AG10803 (cell line): ENCODE data around the gene LIN28B.

Experiments used
- DNase-seq: peaks from one replicate; pipeline ENCODE4 v3.0.0; 2010; ENCODE audit warnings: low read depth
- H3K4me3 ChIP-seq: 2 replicates; pipeline ENCODE4 v1.5.1; 2011; ENCODE audit warnings: mild to moderate bottlenecking, low read length, control low read depth
- TF ChIP-seq, protein P1 (sequence below): conservative IDR thresholded peaks from 2 replicates; pipeline ENCODE4 v1.5.1; 2011; ENCODE audit warnings: mild to moderate bottlenecking, low read length, control low read depth, inconsistent platforms

LIN28B gene

DNA sequence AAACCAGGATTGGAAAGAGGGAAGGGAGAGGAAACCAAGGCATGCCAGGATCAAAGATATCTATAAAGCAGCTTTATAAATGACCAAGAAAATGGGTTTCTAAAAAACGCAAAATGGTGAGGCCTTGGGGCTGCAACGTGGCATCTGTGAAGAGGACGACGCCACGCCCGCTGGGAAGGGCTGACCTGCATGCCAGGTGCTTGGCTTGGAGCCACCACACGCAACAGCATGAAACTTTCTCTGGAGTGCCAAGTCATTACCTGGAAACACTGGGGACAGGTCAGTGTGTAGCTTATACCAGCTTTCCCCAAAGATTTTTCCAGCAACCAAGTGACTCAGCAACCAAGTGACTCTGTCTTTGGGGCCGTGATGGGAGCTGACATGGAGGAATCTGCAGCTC, 140.4 kb downstream of the LIN28B start:
- no peak overlapping the region for H3K4me3 ChIP-seq
- TF ChIP-seq, protein P1, sequence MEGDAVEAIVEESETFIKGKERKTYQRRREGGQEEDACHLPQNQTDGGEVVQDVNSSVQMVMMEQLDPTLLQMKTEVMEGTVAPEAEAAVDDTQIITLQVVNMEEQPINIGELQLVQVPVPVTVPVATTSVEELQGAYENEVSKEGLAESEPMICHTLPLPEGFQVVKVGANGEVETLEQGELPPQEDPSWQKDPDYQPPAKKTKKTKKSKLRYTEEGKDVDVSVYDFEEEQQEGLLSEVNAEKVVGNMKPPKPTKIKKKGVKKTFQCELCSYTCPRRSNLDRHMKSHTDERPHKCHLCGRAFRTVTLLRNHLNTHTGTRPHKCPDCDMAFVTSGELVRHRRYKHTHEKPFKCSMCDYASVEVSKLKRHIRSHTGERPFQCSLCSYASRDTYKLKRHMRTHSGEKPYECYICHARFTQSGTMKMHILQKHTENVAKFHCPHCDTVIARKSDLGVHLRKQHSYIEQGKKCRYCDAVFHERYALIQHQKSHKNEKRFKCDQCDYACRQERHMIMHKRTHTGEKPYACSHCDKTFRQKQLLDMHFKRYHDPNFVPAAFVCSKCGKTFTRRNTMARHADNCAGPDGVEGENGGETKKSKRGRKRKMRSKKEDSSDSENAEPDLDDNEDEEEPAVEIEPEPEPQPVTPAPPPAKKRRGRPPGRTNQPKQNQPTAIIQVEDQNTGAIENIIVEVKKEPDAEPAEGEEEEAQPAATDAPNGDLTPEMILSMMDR: no peak
- no peak for DNase-seq

DNA sequence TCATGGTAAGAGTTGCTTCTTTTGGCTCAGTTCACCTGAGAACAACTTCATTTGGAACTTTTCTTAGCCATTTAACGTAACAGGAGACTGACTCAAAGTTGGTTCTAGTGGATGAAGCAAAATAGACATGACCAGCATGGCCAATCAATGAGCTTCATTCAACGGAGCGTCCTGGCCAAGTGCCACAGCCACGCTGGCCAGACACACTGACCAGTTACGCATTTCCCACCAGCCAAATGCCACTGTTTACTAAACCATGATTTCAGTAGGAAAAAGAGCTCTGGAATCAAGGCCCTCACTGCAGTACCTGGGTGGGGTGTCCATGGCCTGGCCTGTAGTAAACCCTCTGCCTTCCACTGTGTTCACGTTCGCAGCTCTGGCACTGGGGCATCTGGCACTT, 142.5 kb downstream of the LIN28B start:
- TF ChIP-seq, protein P1: no peak
- H3K4me3 ChIP-seq: no peak overlapping the region
- DNase-seq: no peak

DNA sequence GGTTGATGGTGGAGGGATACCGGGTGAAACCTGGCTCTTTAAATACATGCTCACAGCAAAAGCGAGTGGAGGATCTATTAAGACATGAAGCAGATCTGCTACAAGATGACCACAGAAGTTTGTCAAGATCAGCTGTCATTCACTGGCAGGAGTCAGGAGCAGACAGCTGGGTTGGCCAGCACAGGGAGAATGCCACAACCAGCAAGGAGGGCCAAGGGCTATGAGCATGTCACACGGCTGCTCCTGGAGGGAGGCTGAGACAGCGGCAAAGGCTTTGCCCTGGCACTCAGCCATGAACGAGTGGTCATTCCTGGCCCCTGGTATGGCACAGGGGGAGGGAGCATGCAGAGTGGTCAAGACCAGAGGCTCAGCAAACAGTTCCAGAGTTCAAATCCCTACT, 145.3 kb downstream of the LIN28B start:
- H3K4me3 ChIP-seq: no peak overlapping the region
- DNase-seq: no peak
- TF ChIP-seq, protein P1: no peak

DNA sequence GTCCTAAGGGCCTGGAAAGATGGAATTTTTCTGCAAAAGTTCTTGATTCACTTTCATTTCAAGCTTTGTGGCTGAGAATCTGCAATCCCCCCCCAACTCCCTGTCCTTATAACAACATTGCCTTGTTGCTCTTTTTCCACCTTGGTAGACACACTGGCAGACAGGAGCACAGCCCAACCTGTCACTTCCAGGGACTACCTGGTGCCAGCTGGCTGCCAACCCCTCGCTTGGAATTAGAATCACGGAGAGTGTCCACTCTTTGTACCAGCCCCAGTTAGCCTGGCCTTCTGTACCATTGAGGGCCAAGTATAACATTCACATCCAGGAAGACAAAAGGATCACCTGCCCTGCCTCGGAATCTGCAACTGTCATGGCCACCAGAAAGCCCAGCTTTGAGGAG, 148.2 kb downstream of the LIN28B start:
- no peak overlapping the region for H3K4me3 ChIP-seq
- TF ChIP-seq, protein P1: no peak
- DNase-seq: no peak

DNA sequence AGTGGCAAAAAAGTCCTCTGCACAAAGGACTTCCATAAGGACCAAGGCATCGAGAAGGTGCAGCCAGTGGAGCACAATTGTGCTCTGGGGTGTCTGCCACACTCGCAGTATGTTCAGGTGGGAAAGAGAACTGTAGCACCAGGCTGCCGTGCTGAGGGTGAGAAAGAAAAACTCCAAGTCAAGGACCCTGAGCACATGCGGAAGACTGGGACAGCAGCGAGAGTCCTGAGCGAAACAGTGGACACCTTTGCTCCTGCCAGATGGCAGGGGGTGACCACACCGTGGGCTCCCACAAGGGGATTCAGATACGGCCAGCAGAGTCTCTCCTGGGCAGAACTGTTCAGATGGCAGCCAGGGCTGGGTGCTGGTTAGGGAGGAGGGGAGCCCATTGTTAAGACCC, 149.4 kb downstream of the LIN28B start:
- DNase-seq: no peak
- TF ChIP-seq, protein P1: no peak
- H3K4me3 ChIP-seq: no peak overlapping the region

DNA sequence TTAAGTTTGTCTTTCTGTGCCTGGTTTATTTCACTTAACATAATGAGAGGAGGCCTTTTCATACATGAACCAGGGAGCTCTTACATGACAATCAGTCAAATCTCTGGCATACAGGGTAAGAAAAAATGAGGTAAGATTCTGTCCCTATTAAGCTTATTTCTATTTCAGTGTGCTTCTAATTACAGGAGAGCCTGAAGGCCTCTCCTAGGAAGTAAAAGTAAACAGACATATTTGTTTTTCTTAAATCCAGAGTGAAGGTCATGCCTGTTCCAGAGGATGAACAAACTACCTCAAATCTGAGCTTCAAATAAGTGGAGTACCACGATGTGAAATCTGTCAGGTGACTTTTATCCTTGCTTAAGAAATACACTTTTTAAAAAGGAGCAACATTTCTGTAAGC, 150.3 kb downstream of the LIN28B start:
- no peak for DNase-seq
- TF ChIP-seq, protein P1: no peak
- no peak overlapping the region for H3K4me3 ChIP-seq

DNA sequence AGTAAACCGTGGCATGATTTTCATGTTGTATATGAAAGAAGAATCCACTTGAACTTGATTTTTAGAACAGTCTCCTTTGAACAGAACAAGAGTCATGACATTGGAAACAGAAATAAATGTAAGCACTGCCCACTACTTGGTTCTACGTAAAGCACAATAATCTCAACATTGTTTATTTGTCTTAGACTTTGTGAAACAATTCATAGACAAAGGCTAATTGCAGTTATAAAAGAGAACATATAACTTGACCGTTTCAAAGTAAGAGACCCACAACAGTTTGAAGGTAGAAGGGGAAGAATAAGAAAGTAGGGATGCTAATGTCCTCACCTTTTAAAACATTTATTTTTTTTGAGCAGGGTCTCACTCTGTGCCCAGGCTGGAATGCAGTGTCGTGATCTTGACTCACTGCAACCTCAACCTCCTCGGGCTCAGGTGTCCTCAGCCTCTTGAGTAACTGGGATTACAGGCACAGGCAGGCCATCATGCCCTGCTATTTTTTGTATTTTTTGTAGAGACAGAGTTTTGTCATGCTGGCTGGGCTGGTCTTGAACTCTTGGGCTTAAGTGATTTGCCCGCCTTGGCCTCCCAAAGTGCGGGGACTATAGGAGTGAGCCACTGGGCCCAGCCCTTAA, 151.8 kb downstream of the LIN28B start:
- no peak for DNase-seq
- TF ChIP-seq, protein P1: no peak
- H3K4me3 ChIP-seq: no peak overlapping the region
